GM18526 (cell line): ENCODE results near the gene CCDC198.
A peak's percentile ranks its signal among the peaks of the same experiment; 100 is the strongest.

Experiments
- POLR2A ChIP-seq: IDR thresholded peaks from 3 replicates; pipeline ENCODE4 v1.6.1; 2011; ENCODE audit not compliant: insufficient read length; ENCODE audit errors: extremely low read depth

The CCDC198 gene, protein sequence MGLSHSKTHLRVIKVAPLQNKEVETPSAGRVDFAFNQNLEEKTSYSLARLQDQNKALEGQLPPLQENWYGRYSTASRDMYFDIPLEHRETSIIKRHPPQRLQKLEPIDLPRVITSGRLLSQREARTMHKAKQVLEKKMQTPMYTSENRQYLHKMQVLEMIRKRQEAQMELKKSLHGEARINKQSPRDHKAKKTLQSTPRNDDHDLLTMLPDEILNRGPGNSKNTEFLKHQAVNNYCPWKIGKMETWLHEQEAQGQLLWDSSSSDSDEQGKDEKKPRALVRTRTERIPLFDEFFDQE

DNA sequence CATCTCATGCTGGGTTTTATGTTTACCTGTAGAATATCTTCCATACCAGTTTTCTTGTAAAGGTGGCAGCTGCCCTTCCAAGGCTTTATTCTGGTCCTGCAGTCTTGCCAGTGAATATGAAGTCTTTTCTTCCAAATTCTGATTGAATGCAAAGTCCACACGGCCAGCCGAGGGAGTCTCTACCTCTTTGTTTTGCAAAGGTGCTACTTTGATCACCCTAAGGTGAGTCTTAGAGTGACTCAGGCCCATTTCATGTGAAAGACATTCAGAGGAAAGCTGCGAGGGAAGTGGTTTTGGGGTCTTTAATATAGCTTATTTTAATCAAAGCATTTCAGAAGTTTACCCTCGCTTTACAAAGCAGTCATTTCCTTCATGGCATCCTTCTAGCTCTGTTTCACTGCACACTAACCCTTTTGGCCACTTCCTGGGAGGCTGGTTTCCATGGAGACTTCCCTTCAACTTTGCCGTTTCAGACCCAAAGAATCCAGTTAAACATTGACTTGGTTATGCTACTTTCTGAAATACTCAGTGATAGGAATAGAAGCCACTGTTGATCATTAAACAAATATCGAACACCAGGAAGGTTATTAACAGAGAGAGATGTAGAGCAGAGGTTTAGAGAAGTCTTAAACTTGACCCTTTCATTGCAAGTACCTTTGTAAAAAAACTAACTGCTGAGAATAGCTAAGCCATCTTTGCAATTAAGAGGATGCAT is at the start of gene CCDC198:
Gene CCDC198 (minus strand): TSS at position 391 of the 715 bp plus-strand sequence. CDS start 142 bp downstream, at position 249.
- TF ChIP-seq POLR2A: peak; percentile 48

DNA sequence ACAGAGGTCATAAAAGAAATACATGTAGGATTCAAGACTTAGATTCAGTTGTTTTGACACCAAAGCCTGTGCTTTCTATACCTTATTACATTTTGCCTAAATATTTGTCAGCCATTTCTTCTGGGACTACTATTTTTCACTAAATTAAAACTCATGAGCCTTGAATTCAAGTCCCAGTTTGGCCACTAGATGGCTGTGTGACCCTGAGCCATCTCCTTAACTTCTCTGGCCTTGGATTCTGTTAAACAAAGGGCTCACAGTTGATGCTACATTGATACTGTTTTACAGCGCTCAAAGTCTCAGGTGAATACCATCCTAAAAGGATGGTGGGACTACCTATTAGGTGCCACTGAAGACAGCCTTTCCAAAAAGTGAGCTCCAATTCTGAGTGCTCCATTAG is 39.6 kb upstream of the CCDC198 start:
- TF ChIP-seq POLR2A: no peak

DNA sequence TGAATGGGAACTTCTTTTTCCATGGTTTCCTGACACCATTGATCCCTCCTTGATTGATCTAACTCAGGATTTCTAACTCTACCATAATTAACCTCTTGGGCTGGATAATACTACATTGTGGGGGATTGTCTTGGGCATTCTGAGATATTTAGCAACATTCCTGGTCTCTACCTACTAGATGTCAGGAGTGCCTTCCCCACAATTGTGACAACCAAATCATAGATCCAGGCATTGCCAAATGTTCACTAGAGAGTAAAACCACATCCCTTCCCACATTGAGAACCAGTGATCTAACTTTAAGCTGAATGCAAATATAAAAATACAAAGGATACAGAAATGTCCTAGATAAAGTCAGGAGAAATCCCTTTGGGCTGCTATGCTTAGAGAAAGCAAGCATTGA is 36.9 kb upstream of the CCDC198 start:
- no peak for TF ChIP-seq POLR2A

DNA sequence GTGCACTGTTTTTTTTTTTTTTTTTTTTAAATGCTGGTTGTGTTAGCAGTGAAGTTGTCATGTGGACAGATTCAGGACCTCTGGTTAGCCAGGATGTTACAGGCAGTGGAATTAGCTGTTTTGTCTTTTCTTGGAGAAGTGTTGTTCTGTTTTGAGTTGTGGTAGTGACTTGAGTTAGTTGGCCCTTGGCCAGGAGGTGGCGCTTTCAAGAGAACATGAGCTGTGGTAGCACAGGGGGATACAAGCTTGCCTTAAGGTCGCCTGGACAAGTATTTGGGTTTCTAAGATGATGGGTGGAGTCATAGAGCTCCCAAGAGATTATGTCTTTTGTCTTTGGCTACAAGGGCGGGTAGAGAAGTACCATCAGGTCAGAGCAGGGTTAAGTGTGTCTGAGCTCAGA is 33.3 kb upstream of the CCDC198 start:
- TF ChIP-seq POLR2A: no peak

DNA sequence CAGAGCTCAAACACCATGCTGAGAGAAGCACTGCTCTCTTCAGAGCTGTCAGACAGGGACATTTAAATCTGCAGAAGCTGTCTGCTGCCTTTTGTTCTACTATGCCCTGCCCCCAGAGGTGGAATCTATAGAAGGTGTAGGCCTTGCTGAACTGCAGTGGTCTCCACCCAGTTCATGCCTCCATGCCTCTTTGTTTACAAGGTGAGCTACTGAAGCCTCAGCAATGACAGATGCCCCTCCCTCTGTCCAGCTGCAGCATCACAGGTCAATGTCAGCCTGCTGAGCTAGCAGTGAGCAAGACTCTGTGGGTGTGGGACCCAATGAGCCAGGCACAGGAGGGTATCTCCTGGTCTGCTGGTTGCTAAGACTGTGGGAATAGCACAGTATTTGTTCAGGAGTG is 25.4 kb upstream of the CCDC198 start:
- no peak for TF ChIP-seq POLR2A

DNA sequence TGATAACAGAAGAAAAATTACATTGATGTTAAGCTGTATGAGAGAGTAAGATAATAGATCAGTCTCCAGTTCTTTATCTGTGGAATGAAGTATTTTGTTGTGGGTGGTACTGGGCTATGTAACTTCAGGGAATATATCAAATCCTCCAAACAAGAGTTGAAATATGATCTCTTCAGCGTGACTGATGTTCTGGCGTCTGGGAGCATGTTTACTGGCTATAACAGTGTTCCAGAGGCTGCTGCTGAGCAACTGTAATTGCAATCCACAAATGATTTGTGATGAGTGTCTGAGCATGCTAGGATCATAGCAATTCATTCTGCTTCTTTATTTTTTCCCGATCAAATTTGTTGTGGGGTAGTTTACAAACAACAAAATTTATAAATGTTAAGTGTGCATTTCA is 18.6 kb upstream of the CCDC198 start:
- no peak for TF ChIP-seq POLR2A

DNA sequence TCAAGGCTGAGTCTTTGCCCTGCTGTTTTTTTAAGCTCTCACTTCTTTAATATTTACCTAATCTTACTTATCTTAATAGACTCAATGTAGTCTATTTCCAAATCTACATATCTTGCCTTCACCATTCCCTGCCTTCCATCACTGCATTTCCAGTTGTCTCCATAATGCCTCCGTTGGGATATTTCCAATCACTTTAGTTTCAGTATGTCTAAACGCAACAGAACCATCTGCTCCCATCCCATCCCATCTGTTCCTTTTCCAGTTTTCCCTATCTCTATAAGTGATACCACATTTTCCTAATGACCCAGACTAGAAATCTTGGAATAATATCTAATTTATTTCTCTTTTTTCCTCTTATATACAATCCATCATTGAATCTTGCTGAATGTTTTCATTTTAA is 15.1 kb upstream of the CCDC198 start:
- no peak for TF ChIP-seq POLR2A

DNA sequence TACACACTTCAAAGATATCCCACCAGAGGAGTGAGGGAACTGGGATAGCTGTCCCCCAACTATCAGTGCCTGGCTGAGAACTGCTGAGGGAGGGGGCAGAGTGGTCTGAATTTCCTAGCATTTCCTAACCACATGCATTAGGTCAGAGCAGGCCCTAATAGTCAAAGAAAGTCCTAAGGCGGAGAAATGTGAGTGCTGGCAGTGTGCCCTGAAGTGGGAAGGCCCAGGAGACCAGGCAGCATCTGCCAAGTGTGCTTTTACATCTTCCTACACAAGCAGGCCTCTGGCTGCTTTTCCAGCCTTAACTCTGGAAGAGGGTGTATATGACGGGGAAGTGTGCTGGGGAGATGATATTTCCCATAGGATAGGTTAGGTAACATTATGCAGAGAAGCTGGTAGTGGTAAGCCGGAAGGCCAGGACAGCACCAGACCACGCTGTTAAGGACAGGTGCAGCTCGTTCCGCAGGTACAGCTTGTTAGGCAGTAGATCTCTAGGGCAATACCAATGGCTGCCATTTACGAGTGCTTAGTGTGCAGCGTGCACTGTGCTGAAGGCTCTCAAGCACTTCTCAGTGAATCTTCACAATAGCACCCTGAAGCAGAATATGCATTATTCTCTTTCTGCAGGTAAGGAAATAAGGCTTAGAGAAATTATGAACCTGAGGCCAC is 9.1 kb upstream of the CCDC198 start:
- TF ChIP-seq POLR2A: no peak

DNA sequence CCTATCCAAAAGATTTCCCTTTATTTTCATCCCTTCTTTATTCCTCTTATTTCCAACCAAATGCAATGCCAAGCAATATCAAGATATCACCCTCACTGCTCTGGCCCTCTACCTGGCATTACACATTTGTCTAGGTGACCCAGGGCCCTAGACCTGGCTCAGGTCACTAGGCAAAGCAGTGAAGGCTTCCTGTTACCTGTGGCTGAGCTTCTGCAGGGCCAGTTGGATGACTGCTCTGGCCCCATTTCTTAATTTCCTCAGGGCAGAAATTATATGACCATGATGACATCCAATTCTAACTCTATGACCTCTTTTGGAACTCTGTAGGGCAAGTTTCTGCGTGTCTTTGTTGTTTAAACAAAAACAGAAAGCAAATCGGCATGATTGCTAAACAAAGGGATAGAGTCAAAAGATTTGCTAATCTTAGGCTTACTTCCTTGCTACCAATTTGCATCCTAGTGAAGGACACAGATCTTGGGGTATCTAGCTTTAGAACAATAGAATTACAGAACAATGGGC is 7.4 kb upstream of the CCDC198 start:
- no peak for TF ChIP-seq POLR2A

DNA sequence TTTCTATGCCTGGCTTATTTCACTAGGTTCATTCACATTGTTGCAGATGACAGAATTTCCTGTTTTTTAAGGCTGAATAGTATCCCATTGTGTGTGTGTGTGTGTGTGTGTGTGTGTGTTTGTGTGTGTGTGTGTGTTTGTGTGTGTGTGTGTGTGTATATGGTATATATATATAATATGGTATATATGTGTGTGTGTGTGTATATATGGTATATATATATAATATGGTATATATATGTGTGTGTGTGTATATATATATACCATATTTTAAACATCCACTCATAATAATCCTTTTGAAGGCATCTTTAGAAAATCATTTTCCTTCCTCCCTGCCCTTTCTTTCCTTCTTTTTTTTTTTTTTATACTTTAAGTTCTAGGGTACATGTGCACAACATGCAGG is 5.0 kb upstream of the CCDC198 start:
- TF ChIP-seq POLR2A: no peak

DNA sequence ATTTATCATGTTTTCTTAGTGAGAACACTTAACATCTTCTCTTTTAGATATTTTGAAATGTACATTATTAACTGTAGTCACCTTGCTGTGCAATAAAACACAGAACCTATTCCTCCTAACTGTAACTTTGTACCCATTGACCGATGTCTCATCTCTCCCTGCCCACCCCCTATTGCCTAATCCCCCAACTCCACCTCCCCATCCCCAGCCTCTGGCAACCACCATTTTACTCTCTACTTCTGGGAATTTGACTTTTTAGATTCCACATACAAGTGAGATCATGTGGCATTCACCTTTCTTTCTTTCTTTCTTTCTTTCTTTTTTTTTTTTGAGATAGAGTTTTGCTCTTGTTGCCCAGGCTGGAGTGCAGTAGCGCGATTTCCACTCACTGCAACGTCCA is 4.4 kb upstream of the CCDC198 start:
- TF ChIP-seq POLR2A: no peak

DNA sequence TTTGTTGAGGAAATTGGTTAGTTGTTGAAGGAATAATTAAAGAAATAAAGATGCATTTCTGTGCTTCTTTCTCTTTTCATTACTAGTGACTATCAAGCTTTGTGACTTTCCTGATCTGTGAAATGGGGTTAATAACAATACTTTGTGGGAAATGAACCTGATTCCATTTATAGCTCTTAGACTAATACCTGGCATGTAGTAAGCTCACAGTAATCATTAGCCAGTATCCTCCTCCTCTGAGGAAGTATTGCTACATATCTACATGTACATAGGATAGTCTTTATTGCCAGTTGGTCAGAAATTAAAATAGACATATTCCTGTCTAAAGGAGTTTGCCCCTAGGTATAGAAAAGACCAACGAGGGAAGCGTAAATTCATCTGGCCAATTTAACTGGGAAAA is 1.8 kb upstream of the CCDC198 start:
- no peak for TF ChIP-seq POLR2A

DNA sequence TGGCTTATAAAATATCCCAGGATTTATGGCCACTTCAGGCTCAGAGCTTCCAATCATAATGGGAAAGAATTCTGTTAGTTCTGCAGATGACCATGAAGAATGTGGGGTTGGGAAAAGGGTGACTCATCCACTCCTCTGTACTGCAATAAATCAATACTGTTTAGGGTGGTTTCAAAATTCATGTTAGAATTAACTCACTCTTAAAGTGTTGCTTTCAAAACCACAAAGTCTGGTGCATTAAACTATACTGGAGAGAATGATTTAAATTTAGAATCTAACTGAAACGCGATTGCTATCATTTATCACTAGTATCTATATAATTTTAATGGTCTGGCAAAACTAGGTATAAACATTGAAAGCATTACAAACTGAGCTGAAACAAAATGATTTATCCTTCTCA is 798 bp downstream of the CCDC198 start:
- no peak for TF ChIP-seq POLR2A

DNA sequence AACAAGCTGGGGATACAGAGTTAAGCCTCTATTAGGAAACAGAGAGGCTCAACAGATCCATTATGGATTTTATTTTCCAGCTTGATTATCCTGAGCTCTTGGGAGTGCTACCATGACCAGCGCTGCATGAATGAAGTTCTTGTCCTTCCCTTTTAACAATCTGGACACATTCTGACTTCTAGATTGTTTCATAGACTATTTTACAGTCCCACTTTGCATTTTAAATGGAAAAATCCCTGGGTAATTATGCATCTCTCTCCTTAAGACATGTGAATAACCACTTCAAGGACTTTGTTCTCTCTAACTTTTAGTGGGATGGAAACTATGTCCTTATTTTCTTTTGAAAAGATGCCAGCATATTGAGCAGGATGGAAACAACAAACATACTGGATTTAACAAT is 2.0 kb downstream of the CCDC198 start:
- TF ChIP-seq POLR2A: no peak

DNA sequence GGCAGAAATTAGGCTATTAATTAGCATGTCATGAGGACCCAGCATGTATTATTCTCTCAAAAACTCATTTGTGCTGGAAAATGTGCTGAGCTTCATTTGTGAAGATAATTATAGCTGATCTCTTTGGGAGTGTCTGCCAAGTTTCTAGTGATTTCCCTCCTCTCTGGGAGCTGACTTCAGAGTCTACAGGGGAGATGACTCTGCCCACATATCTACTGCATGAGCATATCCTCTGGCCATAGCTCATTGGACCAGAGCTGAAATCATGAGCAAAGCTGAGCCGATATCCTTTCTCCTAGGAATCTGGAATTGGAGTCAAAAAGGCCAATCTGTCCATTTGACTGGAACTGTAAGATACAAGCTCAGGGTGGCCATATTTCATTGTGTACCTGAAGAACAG is 5.9 kb downstream of the CCDC198 start:
- no peak for TF ChIP-seq POLR2A
